GM18951 (cell line): ENCODE results near the gene TOR1AIP2.
"Not testable (repeated sequence)": the region's sequence is repeated elsewhere in the genome, so short reads cannot be mapped to it uniquely, and the experiment has no call there.

ENCODE experiments used
- POLR2A ChIP-seq: IDR thresholded peaks from 4 replicates; pipeline ENCODE4 v1.6.1; 2011; ENCODE audit warnings: mild to moderate bottlenecking; ENCODE audit not compliant: insufficient read length, insufficient read depth; ENCODE audit errors: extremely low read depth
- in situ Hi-C: fragments of 300-500 bp; cut with MboI; formaldehyde crosslinking; loops from one replicate; pipeline ENCODE4 v1.12.0; 2022; ENCODE audit warnings: low sequenced_read_pairs, mixed read lengths, inconsistent platforms; ENCODE audit not compliant: unreplicated experiment

The TOR1AIP2 gene

GRCh38 chr1:179866616-179867015 is 11.0 kb downstream of the TOR1AIP2 start:
- in situ Hi-C loops, result no loop called here
- TF ChIP-seq POLR2A, result no peak

- in situ Hi-C loops, result no loop called here
- no peak for TF ChIP-seq POLR2A
Observed at GRCh38 chr1:179865377-179865776, 12.2 kb downstream of the TOR1AIP2 start.

- in situ Hi-C loops, result no loop called here
- no peak for TF ChIP-seq POLR2A
Observed at GRCh38 chr1:179860652-179861051, 17.0 kb downstream of the TOR1AIP2 start.

- no peak for TF ChIP-seq POLR2A
- in situ Hi-C loops, result no loop called here
Observed at GRCh38 chr1:179857009-179857408, 20.6 kb downstream of the TOR1AIP2 start.

GRCh38 chr1:179856296-179856695 is 21.3 kb downstream of the TOR1AIP2 start:
- no peak for TF ChIP-seq POLR2A
- in situ Hi-C loops, result no loop called here

- in situ Hi-C loops, result not testable (repeated sequence)
Observed at GRCh38 chr1:179855831-179856230, 21.8 kb downstream of the TOR1AIP2 start.

GRCh38 chr1:179853102-179853501 is 24.5 kb downstream of the TOR1AIP2 start:
- no peak for TF ChIP-seq POLR2A
- in situ Hi-C loops, result no loop called here

GRCh38 chr1:179848233-179848632 is 29.4 kb downstream of the TOR1AIP2 start:
- TF ChIP-seq POLR2A, result no peak
- in situ Hi-C loops, result no loop called here

GRCh38 chr1:179840107-179840506 is 37.5 kb downstream of the TOR1AIP2 start:
- TF ChIP-seq POLR2A, result no peak
- in situ Hi-C loops, result no loop called here

- in situ Hi-C loops, result not testable (repeated sequence)
Observed at GRCh38 chr1:179836686-179837445, 40.7 kb downstream of the TOR1AIP2 start.

- TF ChIP-seq POLR2A, result no peak
- in situ Hi-C loops, result no loop called here
Observed at GRCh38 chr1:179831852-179832699, 45.5 kb downstream of the TOR1AIP2 start.

- in situ Hi-C loops, result no loop called here
- TF ChIP-seq POLR2A, result no peak
Observed at GRCh38 chr1:179831225-179831624, 46.4 kb downstream of the TOR1AIP2 start.

- TF ChIP-seq POLR2A, result no peak
- in situ Hi-C loops, result no loop called here
Observed at GRCh38 chr1:179828554-179829110, 49.0 kb downstream of the TOR1AIP2 start.
